Stimulated activated CD8-positive, alpha-beta memory T cell treated with anti-CD3 and anti-CD28 coated beads, Interleukin-15, amount 100 ng/mL, for 4 hours (primary cell): Measurements from ENCODE around the gene HSD11B1.

ENCODE experiments used
- DNase-seq, 2 donors: peaks; one replicate each; pipeline ENCODE4 v3.0.0-alpha.2; 2020; ENCODE audit warnings: low read depth in 2 of 2

HSD11B1 gene

GRCh38 chr1:209704584-209704983 is at the start of gene HSD11B1:
Gene HSD11B1 (plus strand): TSS chr1:209704846. CDS start chr1:209704943, 97 bp downstream.
- no peak for DNase-seq

- DNase-seq = no peak
Measured at GRCh38 chr1:209655411-209656231, 49.0 kb upstream of the HSD11B1 start.

- DNase-seq = no peak
Measured at GRCh38 chr1:209657140-209657879, 47.3 kb upstream of the HSD11B1 start.

- no peak for DNase-seq
Measured at GRCh38 chr1:209657918-209658317, 46.7 kb upstream of the HSD11B1 start.

- DNase-seq = no peak
Measured at GRCh38 chr1:209659909-209660308, 44.7 kb upstream of the HSD11B1 start.

- DNase-seq = no peak
Measured at GRCh38 chr1:209661071-209661470, 43.6 kb upstream of the HSD11B1 start.

- DNase-seq = no peak
Measured at GRCh38 chr1:209662879-209663327, 41.7 kb upstream of the HSD11B1 start.

- DNase-seq = no peak
Measured at GRCh38 chr1:209667103-209667502, 37.5 kb upstream of the HSD11B1 start.

- DNase-seq = no peak
Measured at GRCh38 chr1:209667708-209668107, 36.9 kb upstream of the HSD11B1 start.

GRCh38 chr1:209670441-209671082 is 34.1 kb upstream of the HSD11B1 start:
- no peak for DNase-seq

- no peak for DNase-seq
Measured at GRCh38 chr1:209672705-209673630, 31.7 kb upstream of the HSD11B1 start.

GRCh38 chr1:209673631-209674417 is 30.8 kb upstream of the HSD11B1 start:
- DNase-seq = no peak

- no peak for DNase-seq
Measured at GRCh38 chr1:209674957-209675564, 29.6 kb upstream of the HSD11B1 start, which contains the start of gene G0S2. Gene G0S2 (plus strand): TSS chr1:209675412. CDS start chr1:209675685, 273 bp downstream.

- DNase-seq = no peak
Measured at GRCh38 chr1:209675565-209676154, 29.0 kb upstream of the HSD11B1 start.

GRCh38 chr1:209678981-209679539 is 25.6 kb upstream of the HSD11B1 start:
- DNase-seq = no peak

GRCh38 chr1:209685821-209686220 is 18.8 kb upstream of the HSD11B1 start:
- no peak for DNase-seq

- DNase-seq = no peak
Measured at GRCh38 chr1:209686322-209686721, 18.3 kb upstream of the HSD11B1 start.

- no peak for DNase-seq
Measured at GRCh38 chr1:209688746-209689234, 15.9 kb upstream of the HSD11B1 start.

- DNase-seq = no peak
Measured at GRCh38 chr1:209689477-209689876, 15.2 kb upstream of the HSD11B1 start.
